Smooth muscle cell (in vitro differentiated cells): ENCODE measurements around the gene FBXL4. TPM values are rescaled to one million over a fixed set of nuclear protein-coding genes. Genes with fewer than 3 reads are reported as not detected.

ENCODE experiments used
- DNase-seq: peaks from one replicate; lab custom pipeline; 2025; ENCODE audit not compliant: unreplicated experiment; lab: John Stamatoyannopoulos, UW
- H2AFZ ChIP-seq: fragments of 200-600 bp; sonication (generic); 2 replicates; pipeline ENCODE4 v1.6.0; 2016; ENCODE audit warnings: antibody characterized with exemption, low read depth, mild to moderate bottlenecking
- H3F3A ChIP-seq: fragments of 200-600 bp; sonication (generic); 2 replicates; pipeline ENCODE4 v1.6.0; 2017; ENCODE audit warnings: antibody characterized with exemption, low read depth
- H3K27ac ChIP-seq: fragments of 200-600 bp; sonication (generic); 2 replicates; pipeline ENCODE4 v1.5.1; 2016; ENCODE audit warnings: low read depth, mild to moderate bottlenecking
- H3K27me3 ChIP-seq: fragments of 200-600 bp; sonication (generic); 2 replicates; pipeline ENCODE4 v1.6.1; 2016; ENCODE audit warnings: low read depth, mild to moderate bottlenecking
- H3K36me3 ChIP-seq: fragments of 200-600 bp; sonication (generic); 2 replicates; pipeline ENCODE4 v1.5.1; 2016; ENCODE audit warnings: low read depth
- H3K4me1 ChIP-seq: fragments of 200-600 bp; sonication (generic); 2 replicates; pipeline ENCODE4 v1.5.1; 2016; ENCODE audit warnings: low read depth
- H3K4me2 ChIP-seq: fragments of 200-600 bp; sonication (generic); 2 replicates; pipeline ENCODE4 v1.6.0; 2016; ENCODE audit warnings: mild to moderate bottlenecking
- H3K4me3 ChIP-seq: fragments of 200-600 bp; sonication (generic); 2 replicates; pipeline ENCODE4 v1.5.1; 2016; ENCODE audit warnings: mild to moderate bottlenecking
- H3K79me2 ChIP-seq: fragments of 200-600 bp; sonication (generic); 2 replicates; pipeline ENCODE4 v1.6.0; 2016; ENCODE audit warnings: low read depth, mild to moderate bottlenecking
- H3K9ac ChIP-seq: fragments of 200-600 bp; sonication (generic); 2 replicates; pipeline ENCODE4 v1.6.0; 2016; ENCODE audit warnings: low read depth
- H3K9me3 ChIP-seq: fragments of 200-600 bp; sonication (generic); replicated peaks from 2 replicates; pipeline ENCODE4 v1.5.1; 2016; ENCODE audit warnings: low read depth
- H4K20me1 ChIP-seq: fragments of 200-600 bp; sonication (generic); 2 replicates; pipeline ENCODE4 v1.6.0; 2016; ENCODE audit warnings: low read depth
- CTCF ChIP-seq: fragments of 200-600 bp; sonication (generic); IDR thresholded peaks from 2 replicates; pipeline ENCODE4 v1.5.1; 2017; ENCODE audit warnings: borderline replicate concordance, mild to moderate bottlenecking, antibody characterized with exemption; ENCODE audit not compliant: insufficient read depth, poor library complexity, severe bottlenecking
- WGBS: methylation state at CpG from one replicate; pipeline ENCODE4 v1.1.7; 2016; ENCODE audit warnings: low lambda C conversion rate; 5-methylcytosine and 5-hydroxymethylcytosine counted together
- polyA plus RNA-seq: library from polyadenylated mRNA; unstranded; fragments of >200 nt; fragmentation: Nextera tagmentation; extraction: Ambion mirVana; gene quantifications from 2 replicates; pipeline ENCODE4 v1.2.1, GENCODE V29; 2016
- total RNA-seq: library from RNA; depleted of rRNA; stranded (reverse); fragments of >200 nt; gene quantifications from 2 replicates; pipeline ENCODE4 v1.2.3, GENCODE V29; 2014

Gene FBXL4
- total and polyA plus RNA-seq, 2 experiments from 2014 or later = 7.3 to 18.8 TPM

GRCh38 chr6:98931696-98932095 lies 16.1 kb downstream of the FBXL4 start:
- Histone ChIP-seq H3K4me1 (peaks cover 8% of the 10 kb centered on the region), H3K4me3 (no peak overlapping the region), H3K9ac (no peak overlapping the region), H3K4me2 (no peak overlapping the region), H3K9me3 (no peaks in the 10 kb centered on the region), H2AFZ (no peak overlapping the region), H3K36me3 (peaks cover 3% of the 10 kb centered on the region), H3K79me2 (peaks cover 42% of the 10 kb centered on the region), H3K27ac (no peak overlapping the region), H4K20me1 (peaks cover 65% of the 10 kb centered on the region), H3F3A (no peaks in the 10 kb centered on the region), H3K27me3 (no peaks in the 10 kb centered on the region)
- no peak for TF ChIP-seq CTCF
- 97% methylated on average over 3 of the region's 3 CpGs for WGBS
- no peak for DNase-seq

DNA sequence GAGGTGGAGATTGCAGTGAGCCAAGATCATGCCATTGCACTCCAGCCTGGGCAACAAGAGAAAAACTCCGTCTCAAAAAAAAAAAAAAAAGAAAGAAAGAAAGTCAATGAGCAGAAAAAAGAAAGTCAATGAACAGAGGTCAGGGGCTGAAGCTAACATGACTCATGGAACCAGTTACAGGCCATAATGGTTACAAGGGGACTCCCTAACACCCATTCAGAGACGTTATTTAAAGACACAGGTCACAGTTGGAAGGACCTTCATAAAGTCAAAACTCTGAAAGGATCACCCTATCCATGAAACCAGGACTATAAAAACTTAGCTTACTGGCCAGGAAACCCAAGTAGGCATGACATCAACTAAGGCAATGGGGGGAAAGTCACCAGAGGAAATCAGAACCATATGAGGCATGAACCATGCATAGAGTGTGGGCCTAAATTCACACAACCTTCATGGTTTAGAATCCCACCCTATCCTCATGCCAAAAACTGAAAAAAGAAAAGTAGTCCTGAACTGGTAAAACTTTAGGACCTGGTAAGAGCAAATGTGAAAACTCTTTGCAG lies 18.2 kb downstream of the FBXL4 start:
- no peak overlapping the region for H3K4me2 ChIP-seq
- no peaks in the 10 kb centered on the region for H3K9me3 ChIP-seq
- H2AFZ ChIP-seq = no peak overlapping the region
- H3K4me1 ChIP-seq = peaks cover 8% of the 10 kb centered on the region
- WGBS = 93% methylated on average over 2 of the region's 2 CpGs
- H4K20me1 ChIP-seq = peaks cover 57% of the 10 kb centered on the region
- H3K9ac ChIP-seq = no peak overlapping the region
- no peaks in the 10 kb centered on the region for H3K27me3 ChIP-seq
- no peak for DNase-seq
- TF ChIP-seq CTCF = no peak
- no peaks in the 10 kb centered on the region for H3F3A ChIP-seq
- peaks cover 26% of the 10 kb centered on the region for H3K79me2 ChIP-seq
- peaks cover 5% of the 10 kb centered on the region for H3K36me3 ChIP-seq
- H3K4me3 ChIP-seq = no peak overlapping the region
- H3K27ac ChIP-seq = no peak overlapping the region

DNA sequence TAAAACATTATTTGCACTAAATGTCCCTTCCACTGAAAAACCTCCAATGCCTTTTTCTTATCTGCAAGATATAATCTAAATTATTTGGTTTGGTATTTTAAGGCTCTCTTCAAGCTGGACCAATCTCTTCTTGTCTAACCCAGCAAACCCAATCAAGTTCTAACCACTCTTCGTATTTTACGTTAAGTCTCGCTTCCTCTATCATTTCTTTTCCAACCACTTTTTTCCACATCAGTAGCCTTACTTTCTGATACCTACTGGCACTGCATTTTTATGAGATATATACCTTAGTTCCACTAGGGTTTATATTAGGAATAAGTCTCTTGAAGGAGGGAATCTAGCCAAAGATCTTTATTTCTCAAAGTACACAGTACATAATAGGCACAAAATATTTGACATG lies 19.1 kb downstream of the FBXL4 start:
- TF ChIP-seq CTCF = no peak
- Histone ChIP-seq H3K9ac (no peak overlapping the region), H4K20me1 (peaks cover 50% of the 10 kb centered on the region), H3K27ac (no peak overlapping the region), H3K4me3 (no peak overlapping the region), H3K4me2 (no peak overlapping the region), H2AFZ (no peak overlapping the region), H3K9me3 (no peaks in the 10 kb centered on the region), H3K27me3 (no peaks in the 10 kb centered on the region), H3K36me3 (peaks cover 5% of the 10 kb centered on the region), H3F3A (no peaks in the 10 kb centered on the region), H3K79me2 (peaks cover 21% of the 10 kb centered on the region), H3K4me1 (peaks cover 8% of the 10 kb centered on the region)
- WGBS = 95% methylated on average over 3 of the region's 3 CpGs
- DNase-seq = no peak

- Histone ChIP-seq H4K20me1 (peaks cover 41% of the 10 kb centered on the region), H3K4me1 (peaks cover 4% of the 10 kb centered on the region), H3F3A (no peaks in the 10 kb centered on the region), H2AFZ (no peak overlapping the region), H3K4me2 (no peak overlapping the region), H3K9ac (no peak overlapping the region), H3K27me3 (no peaks in the 10 kb centered on the region), H3K9me3 (no peaks in the 10 kb centered on the region), H3K4me3 (no peak overlapping the region), H3K36me3 (peaks cover 5% of the 10 kb centered on the region), H3K79me2 (peaks cover 21% of the 10 kb centered on the region), H3K27ac (no peak overlapping the region)
- no peak for TF ChIP-seq CTCF
- DNase-seq = no peak
Measured at GRCh38 chr6:98927534-98927933, 20.2 kb downstream of the FBXL4 start.
